CD14-positive monocyte (primary cell): Measurements from ENCODE around the gene LRRC25. TPM values are rescaled to one million over a fixed set of nuclear protein-coding genes. Genes with fewer than 3 reads are reported as not detected.

Experiments
- DNase-seq, 3 donors: peaks; one replicate each; pipeline ENCODE4 v3.0.0-alpha.2; 2011 to 2022
- H2AFZ ChIP-seq: 2 replicates; pipeline ENCODE4 v1.6.0; 2012; ENCODE audit warnings: mild to moderate bottlenecking, low read depth, low read length, inconsistent platforms; ENCODE audit not compliant: insufficient read depth, poor library complexity, severe bottlenecking
- H3K27ac ChIP-seq, 2 donors: 1 replicate in 1 of 2; 2 replicates in 1 of 2; pipeline ENCODE4 v1.5.1; 2012 to 2013; ENCODE audit warnings: low read length in 2 of 2, control low read depth in 1 of 2, inconsistent platforms in 1 of 2, low read depth in 1 of 2, mild to moderate bottlenecking in 1 of 2
- H3K27me3 ChIP-seq, 2 donors: one replicate each; pipeline versions ENCODE4 v1.6.0 to v1.6.1; 2011 to 2013; ENCODE audit warnings: low read length in 2 of 2; ENCODE audit not compliant: control insufficient read depth in 2 of 2, insufficient read depth in 2 of 2
- H3K36me3 ChIP-seq, 2 donors: replicated peaks in 1 of 2; 1 replicate in 1 of 2; 2 replicates in 1 of 2; pipeline versions ENCODE4 v1.5.1 to v1.6.1; 2012 to 2013; ENCODE audit warnings: low read length in 2 of 2, control low read depth in 1 of 2, inconsistent platforms in 1 of 2, mild to moderate bottlenecking in 1 of 2; ENCODE audit not compliant: insufficient read depth in 2 of 2, control insufficient read depth in 1 of 2
- H3K4me1 ChIP-seq, 2 donors: 1 replicate in 1 of 2; 2 replicates in 1 of 2; pipeline versions ENCODE4 v1.5.1 to v1.6.1; 2012 to 2013; ENCODE audit warnings: low read length in 2 of 2, control low read depth in 1 of 2, inconsistent platforms in 1 of 2, mild to moderate bottlenecking in 1 of 2, moderate library complexity in 1 of 2; ENCODE audit not compliant: insufficient read depth in 2 of 2, control insufficient read depth in 1 of 2
- H3K4me2 ChIP-seq: replicated peaks from 2 replicates; pipeline ENCODE3; 2012; ENCODE audit warnings: low read length, moderate library complexity, mild to moderate bottlenecking; ENCODE audit not compliant: poor library complexity, severe bottlenecking; ENCODE audit errors: extremely low read depth
- H3K4me3 ChIP-seq, 3 experiments: fragments of 200-600 bp in 1 of 3; sonication (generic) in 1 of 3; replicated peaks in 1 of 3; 1 replicate in 2 of 3; 2 replicates in 1 of 3; pipeline ENCODE4 v1.5.1; 2011 to 2013; ENCODE audit warnings: low read length in 3 of 3, mild to moderate bottlenecking in 3 of 3, control low read depth in 2 of 3, low read depth in 2 of 3, inconsistent platforms in 1 of 3, moderate library complexity in 1 of 3
- H3K79me2 ChIP-seq: 2 replicates; pipeline ENCODE4 v1.6.0; 2012; ENCODE audit warnings: mild to moderate bottlenecking, control low read depth, inconsistent platforms, low read length, moderate library complexity; ENCODE audit not compliant: insufficient read depth
- H3K9ac ChIP-seq: 2 replicates; pipeline ENCODE4 v1.6.0; 2017; ENCODE audit warnings: low read length, mild to moderate bottlenecking; ENCODE audit not compliant: insufficient read depth, poor library complexity, severe bottlenecking
- H3K9me3 ChIP-seq, 2 donors: replicated peaks in 1 of 2; 1 replicate in 1 of 2; 2 replicates in 1 of 2; pipeline versions ENCODE4 v1.5.1 to v1.6.1; 2012 to 2013; ENCODE audit warnings: low read length in 2 of 2, control low read depth in 1 of 2; ENCODE audit not compliant: control insufficient read depth in 1 of 2, insufficient read depth in 1 of 2
- H4K20me1 ChIP-seq: 2 replicates; pipeline ENCODE4 v1.6.0; 2012; ENCODE audit warnings: mild to moderate bottlenecking, low read length, control low read depth, moderate library complexity; ENCODE audit not compliant: insufficient read depth
- H3K27ac Mint-ChIP-seq, 7 donors: one replicate each; pipeline ENCODE4 v1.8.0; 2020; ENCODE audit warnings: mild to moderate bottlenecking in 7 of 7, mixed read lengths in 7 of 7, moderate library complexity in 6 of 7, inconsistent platforms in 2 of 7
- H3K27me3 Mint-ChIP-seq, 3 donors: one replicate each; pipeline ENCODE4 v1.8.0; 2021 to 2022; ENCODE audit warnings: low read depth in 3 of 3, mild to moderate bottlenecking in 3 of 3, mixed read lengths in 3 of 3, moderate library complexity in 3 of 3, inconsistent platforms in 1 of 3
- H3K36me3 Mint-ChIP-seq, 2 donors: one replicate each; pipeline ENCODE4 v1.8.0; 2020; ENCODE audit warnings: mixed read lengths in 2 of 2, inconsistent platforms in 1 of 2, mild to moderate bottlenecking in 1 of 2
- H3K4me1 Mint-ChIP-seq: one replicate; pipeline ENCODE4 v1.8.0; 2020; ENCODE audit warnings: mild to moderate bottlenecking, mixed read lengths
- H3K4me3 Mint-ChIP-seq, 2 donors: one replicate each; pipeline ENCODE4 v1.8.0; 2020; ENCODE audit warnings: mild to moderate bottlenecking in 2 of 2, mixed read lengths in 2 of 2, moderate library complexity in 1 of 2
- H3K9me3 Mint-ChIP-seq, 7 donors: one replicate each; pipeline ENCODE4 v1.8.0; 2020 to 2022; ENCODE audit warnings: mixed read lengths in 7 of 7, mild to moderate bottlenecking in 6 of 7, moderate library complexity in 6 of 7, inconsistent platforms in 2 of 7
- WGBS: methylation state at CpG from one replicate; pipeline ENCODE4 v1.1.5; 2013; ENCODE audit warnings: missing lambda C conversion rate; ENCODE audit not compliant: insufficient coverage; 5-methylcytosine and 5-hydroxymethylcytosine counted together
- intact Hi-C, 2 donors: fragments of 100-400 bp; cut with micrococcal nuclease; formaldehyde crosslinking; loops; one replicate each; pipeline versions ENCODE4 v1.15.0 to v1.15.1; 2023
- polyA plus RNA-seq, 3 donors: library from polyadenylated mRNA; depleted of rRNA in 1 of 3; unstranded in 2 of 3; stranded (reverse) in 1 of 3; fragments of 300-500 nt in 2 of 3; fragments of >200 nt in 1 of 3; fragmentation: Illumina TruSeq in 2 of 3; gene quantifications; 1 replicate in 2 of 3; 2 replicates in 1 of 3; pipeline ENCODE4 v1.2.3, GENCODE V29; 2012 to 2021
- TF ChIP-seq, protein P1 (sequence below): fragments of 200-600 bp; IDR thresholded peaks from one replicate; pipeline ENCODE4 v1.8.0; 2022; ENCODE audit warnings: antibody characterized with exemption, mild to moderate bottlenecking

LRRC25 gene
- polyA plus RNA-seq, 3 donors: 173 to 581 (median 416) TPM

DNA sequence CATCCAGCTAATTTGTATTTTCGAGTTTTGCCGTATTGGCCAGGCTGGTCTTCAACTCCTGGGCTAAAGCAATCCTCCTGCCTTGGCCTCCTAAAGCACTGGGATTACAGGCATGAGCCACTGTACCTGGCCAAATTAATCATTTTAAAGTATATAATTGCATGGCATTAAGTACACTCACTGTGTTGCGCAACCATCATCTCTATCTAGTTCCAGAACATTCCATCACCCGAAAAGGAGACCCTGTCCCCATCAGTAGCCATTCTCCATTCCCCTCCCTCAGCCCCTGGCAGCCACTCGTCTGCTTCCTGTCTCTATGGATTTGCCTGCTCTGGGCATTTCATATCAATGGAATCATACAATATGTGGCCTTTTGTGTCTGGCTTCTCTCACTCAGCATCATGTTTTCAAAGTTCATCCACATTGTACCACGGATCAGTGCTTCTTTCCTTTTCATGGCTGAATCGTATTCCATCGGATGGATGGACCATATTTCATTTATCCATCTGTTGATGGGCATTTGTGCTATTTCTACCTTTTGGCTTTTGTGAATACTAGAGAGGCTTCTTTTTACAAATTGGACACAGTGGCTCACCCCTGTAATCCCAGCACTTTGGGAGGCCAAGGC is 43.9 kb downstream of the LRRC25 start:
- Histone ChIP-seq H2AFZ (no peak overlapping the region), H3K27me3 (no peaks in the 10 kb centered on the region), H3K27ac (no peak overlapping the region), H4K20me1 (peaks cover 25% of the 10 kb centered on the region), H3K36me3 (peaks cover 28 to 45% of the 10 kb centered on the region in 2 donors), H3K9ac (no peak overlapping the region), H3K4me3 (no peak overlapping the region), H3K4me2 (no peak overlapping the region), H3K79me2 (no peaks in the 10 kb centered on the region), H3K4me1 (no peaks in the 10 kb centered on the region), H3K9me3 (no peaks in the 10 kb centered on the region)
- Mint-ChIP-seq H3K9me3 (peaks cover 0 to 2% (median 0%) of the 10 kb centered on the region in 7 donors), H3K4me1 (peaks cover 1% of the 10 kb centered on the region), H3K27ac (no peak overlapping the region), H3K36me3 (peaks cover 51 to 79% of the 10 kb centered on the region in 2 donors), H3K27me3 (peaks cover 0 to 2% (median 0%) of the 10 kb centered on the region in 3 donors), H3K4me3 (no peak overlapping the region)
- intact Hi-C loops: loop anchor here in 1 of 2 donors (5.0 kb wide), 1 partner anchor 34 kb away; the partner anchor contains the start of gene GDF15
- DNase-seq: no peak
- TF ChIP-seq, protein P1, sequence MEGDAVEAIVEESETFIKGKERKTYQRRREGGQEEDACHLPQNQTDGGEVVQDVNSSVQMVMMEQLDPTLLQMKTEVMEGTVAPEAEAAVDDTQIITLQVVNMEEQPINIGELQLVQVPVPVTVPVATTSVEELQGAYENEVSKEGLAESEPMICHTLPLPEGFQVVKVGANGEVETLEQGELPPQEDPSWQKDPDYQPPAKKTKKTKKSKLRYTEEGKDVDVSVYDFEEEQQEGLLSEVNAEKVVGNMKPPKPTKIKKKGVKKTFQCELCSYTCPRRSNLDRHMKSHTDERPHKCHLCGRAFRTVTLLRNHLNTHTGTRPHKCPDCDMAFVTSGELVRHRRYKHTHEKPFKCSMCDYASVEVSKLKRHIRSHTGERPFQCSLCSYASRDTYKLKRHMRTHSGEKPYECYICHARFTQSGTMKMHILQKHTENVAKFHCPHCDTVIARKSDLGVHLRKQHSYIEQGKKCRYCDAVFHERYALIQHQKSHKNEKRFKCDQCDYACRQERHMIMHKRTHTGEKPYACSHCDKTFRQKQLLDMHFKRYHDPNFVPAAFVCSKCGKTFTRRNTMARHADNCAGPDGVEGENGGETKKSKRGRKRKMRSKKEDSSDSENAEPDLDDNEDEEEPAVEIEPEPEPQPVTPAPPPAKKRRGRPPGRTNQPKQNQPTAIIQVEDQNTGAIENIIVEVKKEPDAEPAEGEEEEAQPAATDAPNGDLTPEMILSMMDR: no peak
- WGBS: 100% methylated on average over 4 of the region's 8 CpGs

DNA sequence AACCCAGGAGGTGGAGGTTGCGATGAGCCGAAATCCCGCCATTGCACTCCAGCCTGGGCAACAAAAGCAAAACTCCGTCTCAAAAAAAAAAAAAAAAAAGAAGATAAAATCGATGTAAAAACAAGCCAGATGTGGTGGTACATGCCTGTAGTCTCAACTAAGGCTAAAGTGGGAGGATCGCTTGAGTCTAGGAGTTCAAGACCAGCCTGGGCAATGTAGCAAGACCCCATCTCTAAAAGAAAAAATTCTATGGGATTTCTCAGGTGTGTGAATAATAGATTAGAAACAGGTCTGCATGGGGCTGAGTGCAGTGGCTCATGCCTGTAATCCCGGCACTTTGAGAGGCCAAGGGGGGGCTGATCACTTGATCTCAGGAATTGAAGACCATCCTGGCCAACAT is 45.9 kb downstream of the LRRC25 start:
- DNase-seq: no peak
- H3K79me2 ChIP-seq: no peaks in the 10 kb centered on the region
- peaks cover 3% of the 10 kb centered on the region for H3K4me1 Mint-ChIP-seq
- peaks cover 0 to 1% (median 0%) of the 10 kb centered on the region in 3 donors for H3K27me3 Mint-ChIP-seq
- 100% methylated on average over 1 of the region's 7 CpGs for WGBS
- no peaks in the 10 kb centered on the region for H3K4me1 ChIP-seq
- H3K4me3 Mint-ChIP-seq: no peak overlapping the region
- peaks cover 33% of the 10 kb centered on the region for H4K20me1 ChIP-seq
- peaks cover 15 to 25% of the 10 kb centered on the region in 2 donors for H3K36me3 ChIP-seq
- H3K9ac ChIP-seq: no peak overlapping the region
- H3K4me3 ChIP-seq: no peak overlapping the region
- H3K9me3 ChIP-seq: no peaks in the 10 kb centered on the region
- intact Hi-C loops: loop anchor here in 1 of 2 donors (5.0 kb wide), 1 partner anchor 36 kb away; the partner anchor contains the start of gene GDF15
- H3K27me3 ChIP-seq: no peaks in the 10 kb centered on the region
- H3K27ac Mint-ChIP-seq: no peak overlapping the region
- H3K9me3 Mint-ChIP-seq: peaks cover 0 to 2% (median 0%) of the 10 kb centered on the region in 7 donors
- no peak overlapping the region for H2AFZ ChIP-seq
- TF ChIP-seq, protein P1: no peak
- no peak overlapping the region for H3K27ac ChIP-seq
- H3K36me3 Mint-ChIP-seq: peaks cover 48 to 76% of the 10 kb centered on the region in 2 donors
- H3K4me2 ChIP-seq: no peak overlapping the region
